HG02571 (cell line): ENCODE data around the gene ELOVL3.
"Not testable (repeated sequence)": the region's sequence is repeated elsewhere in the genome, so short reads cannot be mapped to it uniquely, and the experiment has no call there.

Source experiments
- ATAC-seq: cut with Tn5 transposase; IDR thresholded peaks from one replicate; pipeline ENCODE4 v1.9.1; 2021; ENCODE audit warnings: mild to moderate bottlenecking, moderate library complexity; ENCODE audit not compliant: unreplicated experiment

Gene ELOVL3

DNA sequence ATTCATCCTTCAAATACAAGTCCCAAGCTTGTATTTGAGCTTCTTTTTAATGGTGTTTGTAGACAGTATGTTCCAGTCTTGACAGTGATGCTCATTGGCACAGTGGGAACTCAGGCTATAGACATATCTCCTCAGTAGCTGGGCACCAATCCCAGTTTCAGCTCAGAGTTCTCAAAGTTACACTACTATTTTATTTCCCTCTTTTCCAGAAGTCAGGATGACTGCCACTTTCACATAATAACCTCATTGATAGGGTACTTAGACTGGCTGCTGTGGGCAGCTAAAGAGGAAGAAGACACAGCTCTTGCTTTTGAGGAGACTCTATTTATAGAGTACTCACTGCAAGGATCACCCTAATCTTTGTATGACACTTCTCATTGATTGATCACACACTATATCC is 21.6 kb downstream of the ELOVL3 start:
- no peak for ATAC-seq

DNA sequence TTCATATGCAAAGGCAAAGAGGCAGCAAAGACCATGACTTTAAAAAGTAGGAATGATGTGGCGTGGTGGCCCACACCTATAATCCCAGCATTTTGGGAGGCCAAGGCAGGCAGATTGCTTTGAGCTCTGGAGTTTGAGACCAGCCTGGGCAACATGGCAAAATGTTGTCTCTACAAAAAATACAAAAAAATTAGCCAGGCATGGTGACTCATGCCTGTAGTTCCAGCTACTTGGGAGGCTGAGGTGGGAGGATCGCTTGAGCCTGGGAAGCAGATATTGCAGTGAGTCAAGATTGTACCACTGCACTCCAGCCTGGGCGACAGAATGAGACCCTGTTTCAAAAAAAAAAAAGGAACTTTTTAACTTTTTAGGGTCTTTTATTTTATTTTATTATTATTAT is 26.4 kb downstream of the ELOVL3 start:
- ATAC-seq: not testable (repeated sequence)

DNA sequence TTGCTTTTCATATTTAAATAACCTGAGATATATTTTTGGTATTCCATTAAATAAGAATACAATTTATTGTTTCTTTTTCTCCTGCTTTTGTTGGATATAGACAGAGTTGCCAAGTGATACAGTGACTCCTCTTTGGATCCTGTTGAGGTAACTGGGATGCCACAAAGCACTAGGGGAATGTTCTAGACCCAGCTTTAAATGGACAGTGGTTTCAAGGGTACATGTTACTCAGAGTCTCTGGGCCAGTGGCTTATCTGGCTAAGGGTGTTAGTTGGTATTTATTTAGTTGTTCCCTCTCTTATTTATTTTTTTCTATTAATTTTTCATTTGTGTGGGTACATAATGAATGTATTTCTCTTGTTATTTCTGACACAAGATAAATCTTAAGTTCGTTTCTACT is 28.3 kb downstream of the ELOVL3 start:
- no peak for ATAC-seq

DNA sequence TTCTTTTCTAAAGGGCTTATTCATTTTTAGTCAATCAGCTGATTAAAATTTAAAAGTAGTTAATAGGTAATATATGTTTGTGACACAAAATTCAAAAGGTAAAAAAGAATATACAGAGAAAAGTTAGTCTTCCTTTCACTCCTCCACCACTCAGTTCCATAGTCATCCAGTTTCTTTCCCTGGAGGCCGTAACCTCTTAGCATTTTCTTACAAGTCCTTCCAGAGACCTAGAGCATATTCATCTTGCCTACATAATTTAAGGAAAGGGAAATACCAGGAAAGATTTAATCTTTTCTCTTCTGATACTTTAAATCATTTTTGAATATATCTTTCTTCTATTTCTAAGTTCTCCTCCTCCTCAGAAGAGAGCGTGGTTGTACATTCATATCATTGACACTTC is 29.3 kb downstream of the ELOVL3 start:
- no peak for ATAC-seq

DNA sequence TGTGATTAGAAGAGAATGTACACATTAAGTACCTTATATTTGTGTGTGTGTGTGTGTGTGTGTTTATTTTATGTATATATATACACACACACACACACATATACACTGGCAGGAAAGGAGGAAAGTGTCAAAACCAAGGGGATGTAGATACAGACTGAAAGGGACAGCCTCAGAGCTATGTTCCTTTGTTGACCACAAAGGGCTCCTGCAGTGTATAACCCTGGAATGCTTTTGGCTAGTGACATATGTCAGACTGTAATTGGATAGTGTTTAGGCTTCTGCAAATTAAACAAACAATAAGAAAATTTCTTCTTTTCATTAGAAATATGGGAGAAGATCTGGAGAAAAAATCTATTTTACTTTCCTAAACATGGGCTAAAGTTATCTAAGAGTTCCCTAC is 35.1 kb downstream of the ELOVL3 start:
- ATAC-seq: no peak

DNA sequence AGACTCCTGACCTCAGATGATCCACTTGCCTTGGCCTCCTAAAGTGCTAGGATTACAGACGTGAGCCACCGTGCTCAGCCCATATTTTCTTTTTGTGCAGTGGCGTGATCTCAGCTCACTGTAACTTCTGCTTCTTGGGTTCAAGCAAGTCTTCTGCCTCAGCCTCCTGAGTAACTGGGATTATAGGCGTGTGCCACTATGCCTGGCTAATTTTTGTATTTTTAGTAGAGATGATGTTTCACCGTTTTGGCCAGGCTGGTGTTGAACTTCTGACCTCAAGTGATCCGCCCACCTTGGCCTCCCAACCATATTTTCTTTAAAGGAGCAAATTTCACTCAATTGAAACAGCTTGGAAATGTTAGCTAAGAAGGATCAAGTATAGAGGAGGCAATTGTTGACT is 35.7 kb downstream of the ELOVL3 start:
- ATAC-seq: no peak

DNA sequence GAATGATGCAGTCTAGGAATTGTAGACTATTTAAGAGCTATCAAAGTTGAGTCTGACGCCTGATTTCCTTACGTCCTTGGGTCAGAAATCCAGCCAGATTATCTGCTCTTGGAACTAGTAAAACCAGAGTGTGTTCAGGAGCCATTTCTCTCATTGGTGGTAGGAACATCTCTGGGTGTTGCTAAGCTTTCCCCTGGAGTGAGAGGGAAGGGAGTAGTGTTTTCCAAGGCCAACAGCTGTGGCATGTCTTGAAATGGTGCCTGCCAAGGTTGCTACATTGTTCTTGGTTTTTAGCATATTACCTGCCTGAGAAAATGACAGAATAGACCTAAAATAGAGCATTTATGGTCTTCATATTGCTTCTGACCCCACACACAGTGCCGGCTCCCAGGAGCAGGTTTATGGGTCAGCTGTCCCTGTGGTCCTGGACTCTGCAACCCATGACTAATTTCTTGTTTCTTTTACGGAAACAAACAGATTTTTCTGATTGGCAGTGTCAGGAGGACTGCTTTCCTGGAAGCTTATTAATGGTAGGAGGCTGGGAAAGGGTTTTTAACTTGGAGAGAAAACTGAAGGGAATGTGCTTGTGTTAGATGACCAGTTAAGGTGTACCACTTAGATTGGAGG is 36.8 kb downstream of the ELOVL3 start:
- no peak for ATAC-seq

DNA sequence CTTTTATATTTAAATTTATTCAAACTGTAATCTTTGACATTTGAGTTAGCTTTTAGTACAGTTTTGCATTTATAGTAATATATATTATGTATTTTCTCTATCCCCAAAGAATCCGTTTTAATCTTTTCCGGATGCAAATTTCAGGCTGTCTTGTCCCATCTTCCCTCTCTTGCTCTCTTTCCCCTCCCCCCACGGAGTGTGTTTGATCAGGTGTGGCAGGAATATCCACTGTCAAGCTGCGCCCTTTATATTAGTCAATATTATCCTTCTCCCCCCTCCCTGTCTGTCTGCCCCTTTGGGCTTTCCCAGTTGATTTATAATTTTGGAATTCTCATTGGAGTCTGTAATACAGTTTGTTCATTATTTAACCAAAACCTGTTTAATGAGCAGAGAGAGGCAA is 38.3 kb downstream of the ELOVL3 start:
- ATAC-seq: no peak

DNA sequence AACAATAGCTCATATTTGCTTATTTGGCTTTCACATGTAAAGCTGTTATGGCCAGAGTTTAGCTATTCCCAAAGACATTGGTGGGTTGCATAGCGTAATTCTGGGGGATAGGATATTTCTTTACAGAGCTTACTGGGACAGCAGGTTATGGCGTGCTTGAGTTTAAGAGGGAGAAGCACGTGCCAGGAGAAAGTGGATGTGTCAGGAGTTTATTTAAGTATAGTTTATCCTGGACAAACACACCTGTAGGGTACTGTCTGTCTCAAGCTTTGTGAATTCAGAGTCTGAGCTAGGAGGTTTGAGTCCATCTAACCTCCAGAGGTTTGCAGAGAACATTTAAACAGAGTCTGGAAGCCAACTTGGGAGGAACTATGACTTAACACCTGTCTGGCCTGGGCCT is 40.6 kb downstream of the ELOVL3 start:
- ATAC-seq: no peak

DNA sequence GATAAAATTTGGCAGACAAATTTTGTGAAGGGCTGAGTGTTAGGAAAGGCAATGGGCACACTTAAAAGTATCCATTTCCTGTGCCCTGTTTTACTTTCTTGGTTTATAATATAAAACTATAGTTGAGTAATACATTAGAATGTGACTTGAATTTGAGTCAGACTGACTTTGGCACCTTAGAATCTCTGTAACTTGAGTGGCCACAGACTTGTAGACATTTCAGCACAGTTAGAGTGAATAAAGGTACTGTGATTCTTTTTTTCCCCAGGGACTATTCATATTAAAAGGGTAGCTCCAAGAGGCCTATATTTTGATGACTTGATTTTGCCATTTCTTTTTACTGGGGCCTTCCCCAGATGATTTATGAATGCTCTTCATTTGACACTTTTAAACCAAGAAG is 41.6 kb downstream of the ELOVL3 start:
- no peak for ATAC-seq

DNA sequence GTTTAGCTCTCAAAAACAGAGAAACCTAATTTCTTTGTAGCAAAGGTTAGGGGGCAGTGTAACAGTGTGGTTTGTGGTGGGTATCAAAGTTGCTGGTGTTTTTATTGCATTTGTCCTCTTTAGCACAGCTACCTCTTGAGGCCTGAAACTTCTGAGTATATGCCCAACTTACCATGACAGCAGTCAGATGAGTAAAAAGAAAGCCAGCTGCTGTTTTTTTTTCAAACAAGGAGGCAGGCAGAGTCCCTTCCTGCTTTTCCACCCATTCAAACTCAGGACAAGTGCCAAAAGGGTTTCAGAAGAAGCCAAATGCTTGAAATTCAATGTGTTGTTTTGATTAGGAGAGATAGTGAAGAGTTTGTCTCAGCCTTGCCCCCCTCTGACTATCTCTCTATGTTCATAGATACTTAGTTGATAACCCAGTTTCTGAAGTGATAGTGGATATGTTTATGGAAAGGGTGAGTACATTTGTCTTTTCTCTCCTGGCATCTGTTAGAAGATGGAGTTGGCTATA is 42.3 kb downstream of the ELOVL3 start:
- no peak for ATAC-seq

DNA sequence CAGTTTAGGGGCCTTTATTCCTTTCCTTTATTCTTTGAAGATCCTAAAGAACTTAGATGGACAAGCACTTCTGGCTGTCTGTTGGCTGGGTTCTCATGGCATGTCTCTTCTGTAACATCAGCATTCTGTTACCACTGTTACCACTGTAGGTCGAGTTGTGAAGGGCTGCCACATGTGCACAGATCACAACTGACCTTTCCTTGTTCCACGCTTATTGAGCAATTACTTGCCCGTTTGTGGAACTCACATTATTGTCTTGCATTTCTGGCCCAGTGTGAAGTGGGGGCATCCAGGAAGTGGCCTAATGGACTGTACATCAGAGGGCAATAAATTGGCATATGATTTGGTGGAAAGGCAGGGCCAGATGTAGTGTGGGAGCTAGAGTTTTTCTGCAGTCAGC is 42.9 kb downstream of the ELOVL3 start:
- no peak for ATAC-seq

DNA sequence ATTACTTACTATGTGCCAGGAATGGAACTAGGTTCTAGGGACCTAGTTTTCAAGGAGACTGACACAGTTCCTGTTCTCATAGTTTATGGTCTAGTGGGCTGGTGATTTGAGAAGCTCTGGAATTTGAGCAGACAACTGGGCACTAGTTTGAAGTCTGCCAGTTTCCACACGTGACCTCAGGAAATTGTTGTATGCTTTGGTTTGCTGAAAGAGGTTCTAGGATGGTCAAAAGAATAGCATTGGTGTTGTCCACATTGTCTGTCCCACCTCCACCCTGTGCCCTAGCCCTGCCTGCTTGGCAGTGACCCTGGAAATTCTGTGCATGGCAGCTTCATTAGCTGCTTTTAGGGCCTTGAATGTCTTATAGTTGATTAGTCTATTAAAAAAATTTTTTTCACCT is 48.0 kb downstream of the ELOVL3 start:
- no peak for ATAC-seq

DNA sequence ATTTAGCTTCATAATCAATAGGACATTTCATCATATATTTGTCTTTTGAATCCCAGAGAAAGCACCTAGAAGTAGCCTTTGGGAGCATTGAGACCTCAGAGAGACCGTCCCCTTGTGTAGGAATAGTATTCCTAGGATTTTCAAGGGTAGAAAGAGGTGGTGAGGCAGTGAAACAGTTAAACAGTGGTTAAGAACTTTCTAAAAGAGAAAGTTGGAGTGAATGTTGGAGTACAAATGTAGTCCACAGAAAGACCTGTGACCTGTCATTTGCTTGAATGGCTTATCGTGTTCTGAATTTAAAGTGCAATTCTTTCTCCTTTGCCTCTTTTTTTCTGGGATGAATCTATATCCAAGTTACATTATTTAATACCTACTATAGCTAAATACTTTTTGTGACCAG is 49.2 kb downstream of the ELOVL3 start:
- no peak for ATAC-seq

DNA sequence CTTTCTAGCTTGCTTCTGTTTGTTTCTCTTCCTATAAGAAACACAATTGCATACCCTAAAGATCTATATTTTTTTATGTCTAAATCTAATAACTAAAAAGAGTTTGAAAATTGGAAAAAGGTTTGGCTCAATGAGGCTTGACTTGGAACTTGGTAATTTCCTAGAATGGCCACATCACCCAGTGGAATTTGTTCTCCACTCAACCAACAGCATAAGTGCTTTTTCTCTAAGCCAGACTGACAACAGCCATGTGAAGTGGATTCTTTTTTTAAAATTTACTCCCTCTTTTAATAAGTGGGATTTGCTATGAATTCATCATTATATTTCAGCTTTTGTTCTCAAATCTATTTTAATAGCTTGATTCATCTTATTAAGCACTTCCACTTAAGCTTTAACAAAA is 53.0 kb downstream of the ELOVL3 start:
- ATAC-seq: no peak
